NCI-H2107 treated with DMSO at 0.1 percent for 48 hours (cell line): ENCODE results near the gene XRCC1.
"Not testable (repeated sequence)": the region's sequence is repeated elsewhere in the genome, so short reads cannot be mapped to it uniquely, and the experiment has no call there.

Experiments
- DNase-seq: peaks from one replicate; lab custom pipeline; 2025; ENCODE audit not compliant: unreplicated experiment; lab: John Stamatoyannopoulos, UW

The XRCC1 gene

DNA sequence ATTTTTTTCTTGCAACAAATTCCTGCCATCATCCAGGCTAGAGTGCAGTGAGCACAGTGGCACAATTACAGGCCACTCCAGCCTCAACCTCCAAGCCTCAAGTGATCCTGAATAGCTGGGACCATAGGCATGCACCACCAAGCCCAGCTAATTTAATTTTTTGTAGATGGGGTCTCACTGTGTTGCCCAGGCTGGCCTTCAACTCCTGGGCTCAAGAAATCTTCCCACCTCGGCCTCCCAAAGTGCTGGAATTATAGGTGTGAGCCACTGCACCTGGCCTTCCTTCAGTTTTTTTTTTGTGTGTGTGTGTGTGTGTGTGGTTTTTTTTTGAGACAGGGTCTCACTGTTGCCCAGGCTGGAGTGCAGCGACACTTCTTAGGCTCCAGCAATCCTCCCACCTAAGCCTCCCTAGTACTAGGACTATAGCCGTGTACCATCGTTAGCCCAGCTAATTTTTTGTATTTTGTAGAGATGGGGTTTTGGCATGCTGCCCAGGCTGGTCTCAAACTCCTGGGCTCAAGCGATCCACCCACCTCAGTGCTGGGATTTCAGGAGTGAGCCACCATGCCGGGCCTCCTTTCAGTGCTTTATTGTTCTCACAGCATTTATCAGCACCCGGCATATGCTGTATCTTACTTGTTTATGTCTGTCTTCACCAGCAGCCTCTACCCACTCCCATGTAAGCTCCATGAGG, 30.7 kb upstream of the XRCC1 start:
- DNase-seq = peak; percentile 7

DNA sequence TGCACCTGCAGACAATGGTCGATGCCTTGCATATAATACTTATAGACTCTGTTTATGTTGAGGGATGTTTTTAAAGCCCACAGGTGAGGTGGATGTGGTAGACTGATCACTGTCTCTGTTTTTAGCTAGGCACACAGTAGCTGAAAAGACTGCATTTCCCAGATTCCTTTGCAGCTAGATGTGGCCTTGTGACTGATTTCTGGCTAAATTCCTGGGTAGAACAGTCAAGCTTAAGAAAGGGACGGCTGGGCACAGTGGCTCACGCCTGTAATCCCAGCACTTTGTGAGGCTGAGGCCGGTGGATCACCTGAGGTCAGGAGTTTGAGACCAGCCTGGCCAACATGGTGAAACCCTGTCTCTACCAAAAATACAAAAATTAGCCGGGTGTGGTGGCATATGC, 25.0 kb upstream of the XRCC1 start:
- DNase-seq = not testable (repeated sequence)

DNA sequence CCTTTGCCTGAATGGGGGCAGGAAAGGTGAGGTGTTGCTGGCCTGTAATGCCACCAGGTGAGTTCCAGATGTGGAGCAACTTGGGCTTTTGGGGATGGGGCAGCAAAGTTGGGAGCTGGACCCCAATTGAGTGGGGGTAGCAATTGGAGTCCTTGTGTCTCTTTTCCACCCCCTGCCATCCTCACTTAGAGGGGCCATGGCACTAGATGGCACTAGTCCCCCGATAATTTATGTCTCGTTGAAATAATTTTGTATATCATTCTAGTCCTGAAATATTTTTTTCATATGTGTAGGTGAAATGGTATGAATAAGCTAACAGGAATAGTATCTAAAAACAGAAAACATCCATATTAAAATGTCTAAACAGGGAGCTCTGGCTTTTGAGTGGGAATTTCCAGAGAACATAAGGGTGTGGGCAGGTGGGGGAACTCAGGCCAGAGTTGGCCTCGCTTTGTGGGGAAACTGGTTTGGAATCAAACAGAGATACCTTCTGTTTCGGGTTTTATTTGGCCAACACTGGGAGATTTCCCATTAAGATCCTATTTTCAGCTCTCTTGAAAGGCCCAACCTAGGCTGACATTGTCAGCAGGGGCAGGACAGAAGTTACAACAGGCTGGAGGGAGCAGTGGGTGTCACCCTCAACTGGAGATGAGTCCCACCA, 24.4 kb upstream of the XRCC1 start:
- no peak for DNase-seq

DNA sequence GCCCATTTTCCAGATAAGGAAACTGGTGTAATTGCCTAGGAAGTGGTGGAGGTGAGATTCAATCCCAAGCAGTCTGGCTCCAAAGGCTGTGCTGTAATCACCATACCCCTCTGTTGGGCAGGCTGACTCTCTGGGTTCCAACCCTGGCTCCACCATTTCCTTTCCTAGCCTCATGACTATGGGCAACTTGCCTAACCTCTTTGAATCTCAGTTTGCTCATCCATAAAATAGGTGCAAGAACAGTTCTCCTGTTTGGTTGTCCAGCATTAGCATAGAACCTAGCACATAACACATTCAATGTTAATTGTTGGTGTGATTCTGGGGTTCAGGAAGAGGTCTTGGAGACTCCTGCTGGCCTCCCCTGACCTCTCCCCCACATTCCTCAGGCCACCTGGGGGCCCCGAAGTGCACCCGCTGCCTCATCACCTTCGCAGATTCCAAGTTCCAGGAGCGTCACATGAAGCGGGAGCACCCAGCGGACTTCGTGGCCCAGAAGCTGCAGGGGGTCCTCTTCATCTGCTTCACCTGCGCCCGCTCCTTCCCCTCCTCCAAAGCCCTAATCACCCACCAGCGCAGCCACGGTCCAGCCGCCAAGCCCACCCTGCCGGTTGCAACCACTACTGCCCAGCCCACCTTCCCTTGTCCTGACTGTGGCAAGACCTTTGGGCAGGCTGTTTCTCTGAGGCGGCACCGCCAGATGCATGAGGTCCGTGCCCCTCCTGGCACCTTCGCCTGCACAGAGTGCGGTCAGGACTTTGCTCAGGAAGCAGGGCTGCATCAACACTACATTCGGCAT, 23.3 kb upstream of the XRCC1 start:
- DNase-seq = no peak

DNA sequence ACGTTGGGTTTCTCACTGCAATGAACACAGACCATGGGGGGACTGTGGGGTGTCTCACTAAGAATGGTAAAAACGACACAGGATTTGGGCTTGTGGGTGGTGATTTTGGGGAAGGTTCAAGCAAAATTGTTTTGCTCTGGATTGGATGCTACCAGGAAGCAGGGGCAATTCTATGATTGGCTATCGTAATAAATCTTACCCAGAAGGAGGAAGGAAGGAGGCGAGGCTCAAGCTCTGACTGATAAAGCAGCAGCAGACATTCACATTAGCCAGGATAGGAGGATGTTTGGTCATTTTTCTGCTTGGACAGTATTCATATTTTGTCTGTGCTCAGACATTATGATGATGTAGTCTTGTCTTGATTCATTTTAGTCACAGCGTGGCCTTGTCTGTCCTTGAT, 22.5 kb upstream of the XRCC1 start:
- no peak for DNase-seq

DNA sequence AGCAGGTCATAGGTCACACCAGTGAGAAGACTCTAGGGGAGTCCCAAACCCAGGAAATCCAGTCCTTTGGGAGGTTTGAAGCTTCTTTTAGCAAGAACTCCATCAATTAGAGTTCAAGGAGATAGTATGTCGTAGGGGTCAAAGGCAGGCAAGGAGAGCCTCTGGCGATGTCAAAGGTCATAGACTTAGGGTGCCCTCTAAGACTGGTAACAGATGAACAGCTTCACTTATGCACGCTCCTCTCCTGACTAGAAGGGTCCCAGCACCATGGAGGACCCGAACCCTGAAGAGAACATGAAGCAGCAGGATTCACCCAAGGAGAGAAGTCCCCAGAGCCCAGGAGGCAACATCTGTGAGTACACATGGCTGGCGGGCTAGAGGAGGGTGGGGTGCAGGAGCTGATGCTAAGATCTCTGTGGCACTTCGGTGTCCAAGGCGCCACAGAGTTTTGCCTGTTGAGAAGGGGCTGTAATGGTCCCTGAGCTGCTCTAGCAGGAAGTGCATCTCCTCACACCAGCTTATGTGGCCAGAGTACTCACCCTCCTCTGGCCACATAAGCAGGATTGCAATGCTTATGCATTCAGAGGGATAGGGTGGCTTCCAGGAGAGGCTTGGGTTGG, 21.6 kb upstream of the XRCC1 start:
- no peak for DNase-seq

DNA sequence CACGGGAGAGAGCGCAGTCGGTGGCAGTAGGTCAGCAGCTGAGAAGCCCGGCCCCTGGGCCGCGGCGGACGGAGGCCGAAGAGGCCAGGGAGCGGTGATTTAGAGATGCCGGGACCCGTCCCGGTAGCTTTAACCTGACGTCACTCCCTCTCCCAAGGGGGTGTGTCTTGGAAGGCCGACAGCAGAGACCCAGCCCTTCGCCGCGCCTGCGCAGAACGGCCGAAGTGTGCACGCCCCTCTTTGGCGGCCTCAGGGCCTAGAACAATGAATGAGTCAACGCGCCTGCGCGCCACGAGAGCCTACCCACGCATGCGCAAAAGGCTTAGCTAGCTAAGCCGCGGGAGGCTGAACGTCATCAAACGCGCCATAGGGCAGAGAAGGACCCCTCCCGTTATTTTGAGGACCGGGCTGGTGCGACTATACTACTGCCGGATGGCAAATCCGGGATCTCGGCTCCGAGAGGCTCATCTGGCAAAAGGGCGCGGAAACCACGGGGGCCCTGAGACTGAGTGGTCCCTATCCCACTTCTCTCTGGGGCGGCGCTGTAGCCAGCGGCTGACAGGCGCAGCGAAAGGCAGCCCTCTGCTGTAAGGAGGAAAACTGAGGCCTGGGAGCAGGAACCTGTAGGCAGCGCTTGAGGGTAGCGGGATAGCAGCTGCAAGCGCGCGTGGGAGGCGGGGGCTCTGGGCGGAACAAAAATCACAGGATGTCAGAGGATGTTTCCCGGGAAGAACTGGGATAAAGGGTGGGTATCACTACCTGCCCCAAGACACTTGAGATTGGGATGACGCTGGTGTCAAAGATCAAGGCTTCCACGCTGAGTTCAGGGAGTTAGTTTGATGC, 20.9 kb upstream of the XRCC1 start, which contains the start of the genes IRGQ and ZNF576:
IRGQ (minus strand) TSS at position 136 of the 843 bp plus-strand sequence. CDS start 796 bp downstream, outside the sequence.
ZNF576 (plus strand) TSS at position 597 of the 843 bp plus-strand sequence. CDS start 514 bp downstream, outside the sequence.
- DNase-seq = peak; percentile 98

DNA sequence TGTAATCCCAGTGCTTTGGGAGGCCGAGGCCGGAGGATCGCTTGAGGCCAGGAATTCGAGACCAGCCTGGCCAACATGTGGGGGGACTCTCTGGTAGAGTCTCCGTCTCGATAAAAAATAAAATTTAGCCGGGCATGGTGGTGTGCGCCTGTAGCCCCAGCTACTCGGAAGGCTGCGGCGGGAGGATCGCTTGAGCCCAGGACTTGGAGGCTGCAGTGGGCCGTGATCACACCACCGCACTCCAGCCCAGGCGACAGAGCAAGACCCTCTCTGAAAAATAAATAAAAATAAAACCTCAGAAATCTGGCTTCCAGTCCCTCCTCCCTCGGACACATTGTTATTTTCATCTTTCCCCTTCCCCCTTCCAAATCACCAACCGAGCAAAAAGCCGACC, 20.3 kb upstream of the XRCC1 start:
- DNase-seq = no peak

DNA sequence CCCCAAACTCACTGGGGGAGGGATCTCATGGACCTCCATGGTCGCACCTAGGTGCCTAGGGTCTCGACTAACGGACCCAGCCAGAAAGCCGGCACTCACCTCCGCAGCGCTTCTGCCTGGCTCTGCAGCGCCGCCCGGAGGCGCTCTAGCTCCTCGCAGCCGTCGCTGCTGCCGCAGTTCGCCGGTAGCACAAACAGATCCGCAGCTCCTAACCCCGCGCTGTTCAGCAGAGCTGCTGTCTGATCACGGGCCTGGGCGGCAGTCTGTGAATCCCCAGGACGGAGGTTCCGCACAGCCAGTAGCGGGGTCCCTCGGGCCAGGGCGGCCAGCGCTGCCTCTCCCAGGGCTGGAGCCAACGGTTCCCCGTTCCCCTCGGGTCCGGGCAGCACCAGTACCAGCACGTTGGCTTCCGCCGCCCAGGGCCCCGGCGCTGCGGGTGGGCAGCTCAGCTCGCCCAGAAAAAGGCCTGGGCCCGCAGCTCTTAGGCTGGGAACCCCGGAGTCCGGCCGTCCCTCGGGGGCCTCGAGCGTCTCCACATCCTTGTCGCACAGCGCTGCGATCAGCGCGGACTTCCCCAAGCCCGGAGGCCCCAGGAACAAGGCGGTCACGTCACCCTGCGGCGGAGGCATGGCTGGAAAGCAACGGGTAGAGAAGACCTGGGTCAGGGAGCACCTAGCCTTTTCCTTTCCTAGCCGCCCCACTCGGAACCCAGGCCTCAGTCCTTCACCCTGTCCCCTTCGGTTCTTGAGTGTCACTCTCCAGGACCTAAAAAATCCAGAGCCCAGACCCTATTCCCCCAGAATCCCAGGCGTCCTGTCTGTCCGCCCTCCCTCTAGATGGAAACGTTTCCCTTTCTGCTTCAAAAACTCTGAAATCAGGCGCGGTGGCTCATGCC, 19.6 kb upstream of the XRCC1 start:
- peak; percentile 27 for DNase-seq

DNA sequence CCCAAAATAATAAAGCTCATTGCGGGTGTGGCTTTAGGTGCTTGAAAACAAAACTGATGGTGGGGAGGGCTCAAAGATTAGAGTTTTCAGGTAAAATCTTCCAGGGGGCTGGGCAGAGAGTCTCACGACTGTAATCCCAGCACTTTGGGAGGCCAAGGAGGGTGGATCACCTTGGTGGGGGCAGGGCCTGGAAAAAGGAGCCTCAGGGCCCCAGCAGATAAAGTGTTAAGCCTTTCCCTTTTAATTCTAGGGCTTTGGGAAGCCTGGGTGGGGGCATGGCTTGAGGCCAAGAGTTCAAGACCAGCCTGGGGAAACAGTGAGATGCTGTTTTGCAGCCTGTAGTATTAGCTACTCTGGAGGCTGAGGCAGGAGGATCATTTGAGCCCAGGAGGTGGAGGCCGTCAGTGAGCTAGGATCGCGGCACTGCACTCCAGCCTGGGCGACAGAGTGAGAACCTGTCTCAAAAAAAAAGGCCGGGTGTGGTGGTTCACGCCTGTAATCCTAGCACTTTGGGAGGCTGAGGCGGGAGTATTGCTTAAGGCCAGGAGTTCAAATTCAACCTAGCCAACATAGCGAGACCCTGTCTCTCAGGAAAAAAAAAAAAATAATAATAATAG, 18.9 kb upstream of the XRCC1 start:
- DNase-seq = no peak

DNA sequence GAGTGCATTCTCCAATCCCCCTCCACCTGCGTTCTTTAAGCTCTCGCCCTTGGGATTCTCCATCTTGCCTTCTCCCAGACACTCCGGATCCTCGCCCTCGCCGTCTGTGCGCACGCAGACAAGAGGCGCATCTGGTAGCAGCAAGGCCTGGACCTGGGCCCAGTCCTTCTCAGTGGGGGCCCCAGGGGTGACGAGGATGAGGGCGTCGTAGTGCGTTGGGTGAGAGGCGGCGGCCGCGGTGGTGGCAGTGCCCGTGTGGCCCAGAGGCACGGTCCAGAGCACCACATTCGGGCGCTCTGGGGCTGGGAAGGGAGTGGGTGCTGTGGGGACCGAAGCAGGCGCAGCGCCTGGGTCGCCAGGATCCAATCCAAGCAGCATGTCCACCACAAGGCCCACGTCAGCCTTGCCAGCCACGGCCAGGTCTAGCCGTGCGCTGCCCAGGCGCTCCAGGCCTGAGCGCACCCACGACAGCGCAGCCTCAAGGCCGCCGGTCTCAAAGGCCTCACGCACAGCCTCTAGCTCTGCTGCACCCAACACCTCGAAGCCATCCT, 17.5 kb upstream of the XRCC1 start:
- DNase-seq = no peak

DNA sequence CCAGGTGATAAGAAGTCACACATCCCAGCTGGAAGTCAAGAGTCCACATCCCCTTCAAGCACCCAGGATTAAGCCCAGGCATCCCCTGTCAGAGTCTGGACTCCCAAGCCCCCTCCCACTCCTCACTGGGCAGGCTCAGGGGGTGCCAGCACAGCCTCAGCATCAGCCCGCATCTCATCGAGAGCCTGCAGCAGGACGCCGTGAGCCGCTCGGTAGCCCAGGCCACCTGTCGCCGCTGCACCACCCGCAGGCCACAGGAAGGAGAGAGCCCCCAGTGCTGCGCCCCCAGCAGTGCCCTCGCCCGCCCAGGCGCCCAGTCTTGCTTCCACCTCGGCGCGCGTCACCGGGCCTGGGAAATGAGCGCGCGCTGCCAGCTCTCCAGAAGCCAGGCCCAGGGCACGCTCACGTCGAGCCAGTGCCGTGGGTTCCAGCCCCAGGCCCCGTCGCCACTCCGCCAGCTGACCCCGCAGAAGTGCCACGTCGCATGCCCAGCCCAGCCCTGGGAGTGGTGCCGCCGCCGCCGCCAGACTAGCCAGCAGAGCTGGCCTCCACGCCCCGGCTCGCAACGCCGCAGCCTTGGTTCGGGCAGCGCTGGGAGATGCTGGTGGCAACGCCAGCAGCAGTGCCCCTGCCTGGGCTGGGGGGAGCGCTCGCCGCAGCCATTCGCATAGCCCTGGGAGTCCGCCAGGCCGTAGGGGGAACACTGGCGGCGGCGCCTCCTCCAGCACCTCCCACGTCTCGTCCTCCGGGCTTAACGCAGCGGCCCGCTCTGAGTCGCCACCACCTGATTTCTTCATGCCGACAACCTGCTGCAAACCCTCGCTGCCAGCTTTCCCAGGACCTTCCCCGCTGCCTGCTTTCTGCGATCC, 16.8 kb upstream of the XRCC1 start:
- DNase-seq = no peak

DNA sequence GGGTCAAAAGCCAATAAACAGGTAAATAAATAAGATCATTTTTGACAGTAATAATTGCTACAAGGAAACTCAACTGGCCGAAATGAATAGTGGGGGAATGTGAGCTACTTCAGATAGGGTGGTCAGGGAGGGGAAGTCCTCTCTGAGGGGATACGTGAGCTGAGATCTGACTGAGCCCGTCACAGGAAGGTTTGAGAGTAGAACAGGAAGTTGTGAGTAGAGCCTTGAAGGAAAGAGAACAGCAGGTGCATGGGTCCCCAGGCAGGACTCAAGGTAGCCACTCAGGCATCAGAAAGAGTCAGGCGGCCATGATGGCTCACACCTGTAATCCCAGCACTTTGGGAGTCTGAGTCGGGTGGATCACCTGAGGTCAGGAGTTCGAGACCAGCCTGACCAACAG, 14.4 kb upstream of the XRCC1 start:
- no peak for DNase-seq

DNA sequence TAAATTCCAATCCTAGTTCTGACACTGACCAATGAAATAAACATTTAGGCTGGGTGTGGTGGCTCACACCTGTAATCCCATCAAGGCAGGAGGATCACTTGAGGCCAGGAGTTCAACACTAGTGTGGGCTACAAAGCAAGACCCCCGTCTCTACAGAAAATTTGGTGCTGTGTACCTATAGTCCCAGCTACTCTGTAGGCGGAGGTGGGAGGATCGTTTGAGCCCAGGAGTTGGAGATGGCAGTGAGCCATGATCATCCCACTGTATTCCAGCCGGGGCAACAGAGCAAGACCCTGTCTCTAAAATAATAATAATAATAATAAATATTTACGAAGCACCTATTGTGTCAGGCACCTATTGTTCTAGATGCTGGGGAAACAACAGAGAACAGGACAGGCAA, 13.9 kb upstream of the XRCC1 start:
- no peak for DNase-seq

DNA sequence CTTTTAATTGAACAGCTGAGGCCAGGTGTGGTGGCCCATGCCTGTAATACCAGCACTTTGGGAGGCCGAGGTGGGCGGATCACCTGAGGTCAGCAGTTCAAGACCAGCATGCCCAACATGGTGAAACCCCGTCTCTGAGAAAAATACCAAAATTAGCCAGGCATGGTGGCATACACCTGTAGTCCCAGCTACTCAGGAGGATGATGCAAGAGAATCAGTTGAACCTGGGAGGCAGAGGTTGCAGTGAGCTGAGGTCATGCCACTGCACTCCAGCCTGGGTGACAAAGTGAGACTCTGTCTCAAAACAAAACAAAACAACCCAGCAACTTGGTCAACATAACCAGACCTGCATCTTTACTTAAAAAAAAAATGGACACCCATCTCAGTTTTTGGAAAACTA, 11.7 kb upstream of the XRCC1 start:
- DNase-seq = not testable (repeated sequence)

DNA sequence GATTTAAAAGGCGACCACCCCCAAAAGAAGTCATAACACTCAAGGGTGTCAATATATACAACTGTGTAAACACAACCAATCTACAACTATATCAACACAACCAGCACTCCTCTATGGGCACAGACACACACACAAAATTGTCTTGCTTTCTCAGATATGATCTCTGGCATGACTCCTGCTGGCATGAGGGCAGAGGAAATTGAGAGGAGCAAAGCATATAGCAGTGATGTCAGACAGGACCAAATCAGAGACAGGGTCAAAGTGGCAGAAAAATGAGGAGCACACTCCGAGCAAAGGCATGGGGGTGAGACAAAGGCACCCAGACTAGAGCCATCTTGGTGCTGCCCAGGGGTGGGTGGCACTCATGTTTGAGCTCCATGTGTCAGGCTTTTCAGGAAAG, 11.0 kb upstream of the XRCC1 start:
- DNase-seq = no peak

DNA sequence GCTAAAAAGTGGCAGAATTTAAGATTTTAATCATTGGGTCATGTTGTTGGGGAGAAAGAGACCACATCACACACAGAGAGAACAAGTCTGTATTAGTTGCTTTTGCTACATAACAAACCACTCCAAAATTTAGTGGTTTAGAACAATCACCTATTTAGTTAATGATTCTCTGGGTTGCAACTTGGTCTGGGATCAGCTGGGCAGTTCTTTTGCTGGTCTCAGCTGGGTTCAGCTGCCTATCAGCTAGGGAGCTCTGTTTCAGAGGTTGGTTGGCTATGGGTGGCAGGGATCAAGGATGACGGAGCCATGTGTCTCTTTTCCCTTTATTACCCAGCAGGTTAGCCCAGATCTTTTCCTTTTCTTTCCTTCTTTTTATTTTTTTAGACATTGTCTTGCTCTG, 9.2 kb upstream of the XRCC1 start:
- DNase-seq = no peak

DNA sequence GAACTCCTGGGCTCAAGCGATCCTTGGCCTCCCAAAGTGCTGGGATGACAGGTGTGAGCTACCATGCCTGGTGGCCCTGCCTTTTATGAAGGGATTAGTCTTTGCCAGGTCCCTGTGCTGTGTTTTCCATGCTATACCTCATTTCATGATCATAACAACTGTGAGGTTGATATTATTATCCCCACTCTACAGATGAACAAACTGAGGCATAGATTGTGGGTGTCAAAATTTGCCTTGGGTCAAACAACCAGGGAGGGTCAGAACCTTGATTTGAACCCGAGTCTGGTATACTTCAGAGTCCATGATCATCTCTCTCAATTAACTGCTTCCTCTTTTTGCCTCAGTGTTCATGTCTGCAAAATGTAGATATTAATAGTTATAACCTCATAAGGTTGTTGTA, 7.2 kb upstream of the XRCC1 start:
- no peak for DNase-seq
